ENCODE results near the gene PRCP. TPM values are rescaled to one million over a fixed set of nuclear protein-coding genes. Genes with fewer than 3 reads are reported as not detected.

PRCP gene
- total and polyA plus RNA-seq, 2 donors from 2014 or later = 115 to 202 TPM

GRCh38 chr11:82901922-82902485 is 1.8 kb upstream of the PRCP start:
- no peak for TF ChIP-seq CTCF (IDR thresholded peaks at IDR 0.05; ENCODE audit: borderline replicate concordance, extremely low read depth, insufficient read depth)
- Histone ChIP-seq H3K9me3 (ENCODE audit: control insufficient read depth in 2 of 3, insufficient read depth in 1 of 3, low read length in 3 of 3) (no peaks in the 10 kb centered on the region), H3K27ac (ENCODE audit: low read depth in 2 of 2, low read length in 2 of 2) (no peak overlapping the region), H3K9ac (ENCODE audit: low read length in 3 of 3) (peak overlapping the region in 1 of 3 donors; percentile 1), H3K4me1 (ENCODE audit: control insufficient read depth in 2 of 3, insufficient read depth in 2 of 3, low read depth in 1 of 3, low read length in 3 of 3) (peaks cover 5 to 11% (median 6%) of the 10 kb centered on the region in 3 donors), H3K27me3 (ENCODE audit: control insufficient read depth, insufficient read depth, low read length) (no peaks in the 10 kb centered on the region), H3K36me3 (ENCODE audit: control insufficient read depth in 2 of 3, insufficient read depth in 3 of 3, low read length in 3 of 3) (no peaks in the 10 kb centered on the region), H3K4me3 (ENCODE audit: low read length in 3 of 3) (peak overlapping the region; percentile 37 to 99 (median 72))
- no peak for FAIRE-seq
- intact Hi-C loops (cut with DNase I) = no loop called here
- peak in 1 of 5 donors; percentile 42 for DNase-seq

- DNase-seq = peak; percentile 94 to 99 (median 97)
- FAIRE-seq = peak; percentile 84
- Histone ChIP-seq H3K9ac (ENCODE audit: low read length in 3 of 3) (peak within 1 kb of the TSS; percentile 7 to 93 (median 77)), H3K27ac (ENCODE audit: low read depth in 2 of 2, low read length in 2 of 2) (peak within 1 kb of the TSS; percentile 95 to 98), H3K4me3 (ENCODE audit: low read length in 3 of 3) (peak within 1 kb of the TSS; percentile 72 to 99 (median 95)), H3K9me3 (ENCODE audit: control insufficient read depth in 2 of 3, insufficient read depth in 1 of 3, low read length in 3 of 3) (no peaks in the 10 kb centered on the region), H3K4me1 (ENCODE audit: control insufficient read depth in 2 of 3, insufficient read depth in 2 of 3, low read depth in 1 of 3, low read length in 3 of 3) (peaks cover 5 to 11% (median 6%) of the 10 kb centered on the region in 3 donors), H3K27me3 (ENCODE audit: control insufficient read depth, insufficient read depth, low read length) (no peaks in the 10 kb centered on the region), H3K36me3 (ENCODE audit: control insufficient read depth in 2 of 3, insufficient read depth in 3 of 3, low read length in 3 of 3) (no peaks in the 10 kb centered on the region)
- intact Hi-C loops (cut with DNase I) = no loop called here
- no peak for TF ChIP-seq CTCF (IDR thresholded peaks at IDR 0.05; ENCODE audit: borderline replicate concordance, extremely low read depth, insufficient read depth)
Observed at GRCh38 chr11:82901165-82901921, 1.1 kb upstream of the PRCP start, which contains the start of gene DDIAS. Gene DDIAS (plus strand): TSS chr11:82901736. CDS start chr11:82914739, 13,003 bp downstream.

GRCh38 chr11:82899957-82900276 is 313 bp downstream of the PRCP start:
- peak overlapping the region; percentile 95 to 98 for H3K27ac ChIP-seq (ENCODE audit: low read depth in 2 of 2, low read length in 2 of 2)
- FAIRE-seq = no peak
- no peaks in the 10 kb centered on the region for H3K36me3 ChIP-seq (ENCODE audit: control insufficient read depth in 2 of 3, insufficient read depth in 3 of 3, low read length in 3 of 3)
- no peaks in the 10 kb centered on the region for H3K27me3 ChIP-seq (ENCODE audit: control insufficient read depth, insufficient read depth, low read length)
- no peak for DNase-seq
- peak overlapping the region; percentile 72 to 99 (median 95) for H3K4me3 ChIP-seq (ENCODE audit: low read length in 3 of 3)
- intact Hi-C loops (cut with DNase I) = no loop called here
- H3K4me1 ChIP-seq (ENCODE audit: control insufficient read depth in 2 of 3, insufficient read depth in 2 of 3, low read depth in 1 of 3, low read length in 3 of 3) = peaks cover 5 to 11% (median 6%) of the 10 kb centered on the region in 3 donors
- H3K9ac ChIP-seq (ENCODE audit: low read length in 3 of 3) = peak overlapping the region; percentile 54 to 96 (median 93)
- TF ChIP-seq CTCF (IDR thresholded peaks at IDR 0.05; ENCODE audit: borderline replicate concordance, extremely low read depth, insufficient read depth) = no peak
- no peaks in the 10 kb centered on the region for H3K9me3 ChIP-seq (ENCODE audit: control insufficient read depth in 2 of 3, insufficient read depth in 1 of 3, low read length in 3 of 3)
